ENCODE data around the gene C2CD4A. TPM values are rescaled to one million over a fixed set of nuclear protein-coding genes. Genes with fewer than 3 reads are reported as not detected.

C2CD4A gene
- total and polyA plus RNA-seq, 2 donors from 2014 or later, result 0.17 to 5.3 TPM

DNA sequence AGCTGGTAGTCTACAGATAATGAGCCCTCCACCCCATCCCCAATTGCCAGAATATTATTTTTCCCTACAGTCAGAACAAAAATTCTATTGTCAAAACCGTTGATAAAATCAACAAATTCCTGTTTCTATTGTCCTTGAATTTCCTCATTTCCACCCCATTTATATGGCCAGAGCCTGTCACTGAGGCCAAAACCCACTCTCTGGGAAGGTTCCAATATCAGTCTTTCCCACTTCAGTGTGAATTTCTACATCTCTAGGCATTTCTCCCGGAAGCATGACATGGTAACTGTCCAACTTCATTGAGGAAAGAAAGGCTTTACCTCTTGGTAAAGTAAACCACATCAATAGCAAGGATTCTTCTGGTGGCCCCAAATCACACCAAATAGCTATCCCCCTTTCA lies 41.6 kb downstream of the C2CD4A start:
- no peaks in the 10 kb centered on the region for H3K27me3 ChIP-seq (ENCODE audit: control insufficient read depth, insufficient read depth, low read length)
- TF ChIP-seq CTCF (IDR thresholded peaks at IDR 0.05; ENCODE audit: borderline replicate concordance, extremely low read depth, insufficient read depth), result no peak
- H3K4me3 ChIP-seq (ENCODE audit: low read length in 3 of 3), result no peak overlapping the region
- FAIRE-seq (no peak), DNase-seq (no peak)
- no peak overlapping the region for H3K9ac ChIP-seq (ENCODE audit: low read length in 3 of 3)
- no peaks in the 10 kb centered on the region for H3K9me3 ChIP-seq (ENCODE audit: control insufficient read depth in 2 of 3, insufficient read depth in 1 of 3, low read length in 3 of 3)
- H3K4me1 ChIP-seq (ENCODE audit: control insufficient read depth in 2 of 3, insufficient read depth in 2 of 3, low read depth in 1 of 3, low read length in 3 of 3), result peaks cover 0 to 5% (median 2%) of the 10 kb centered on the region in 3 donors
- no peaks in the 10 kb centered on the region for H3K36me3 ChIP-seq (ENCODE audit: control insufficient read depth in 2 of 3, insufficient read depth in 3 of 3, low read length in 3 of 3)
- no peak overlapping the region for H3K27ac ChIP-seq (ENCODE audit: low read depth in 2 of 2, low read length in 2 of 2)
- intact Hi-C loops (cut with DNase I), result no loop called here

DNA sequence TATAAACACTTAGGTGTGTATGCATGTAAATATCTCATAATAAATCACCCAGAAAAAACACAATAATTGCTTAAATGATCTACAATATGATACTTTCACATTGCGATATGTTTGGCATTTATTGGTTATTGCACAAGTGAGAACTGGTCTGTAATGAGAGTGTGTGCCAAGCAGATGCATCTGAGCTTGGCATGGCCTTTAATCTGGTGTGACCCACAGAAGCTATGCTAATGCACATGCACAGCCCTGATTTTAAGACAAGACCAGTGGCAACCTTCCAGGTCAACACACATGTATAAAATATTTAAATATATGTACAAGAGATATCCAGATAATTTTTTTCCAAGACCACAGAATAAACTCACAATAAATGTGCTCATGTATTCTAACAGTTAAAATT lies 42.7 kb downstream of the C2CD4A start:
- Histone ChIP-seq H3K9me3 (ENCODE audit: control insufficient read depth in 2 of 3, insufficient read depth in 1 of 3, low read length in 3 of 3) (no peaks in the 10 kb centered on the region), H3K27ac (ENCODE audit: low read depth in 2 of 2, low read length in 2 of 2) (no peak overlapping the region), H3K9ac (ENCODE audit: low read length in 3 of 3) (no peak overlapping the region), H3K27me3 (ENCODE audit: control insufficient read depth, insufficient read depth, low read length) (no peaks in the 10 kb centered on the region), H3K36me3 (ENCODE audit: control insufficient read depth in 2 of 3, insufficient read depth in 3 of 3, low read length in 3 of 3) (no peaks in the 10 kb centered on the region), H3K4me1 (ENCODE audit: control insufficient read depth in 2 of 3, insufficient read depth in 2 of 3, low read depth in 1 of 3, low read length in 3 of 3) (peaks cover 0 to 5% (median 2%) of the 10 kb centered on the region in 3 donors), H3K4me3 (ENCODE audit: low read length in 3 of 3) (no peak overlapping the region)
- DNase-seq (no peak), FAIRE-seq (no peak)
- no peak for TF ChIP-seq CTCF (IDR thresholded peaks at IDR 0.05; ENCODE audit: borderline replicate concordance, extremely low read depth, insufficient read depth)
- intact Hi-C loops (cut with DNase I), result no loop called here

- intact Hi-C loops (cut with DNase I), result no loop called here
- Histone ChIP-seq H3K4me1 (ENCODE audit: control insufficient read depth in 2 of 3, insufficient read depth in 2 of 3, low read depth in 1 of 3, low read length in 3 of 3) (peaks cover 0 to 5% (median 2%) of the 10 kb centered on the region in 3 donors), H3K4me3 (ENCODE audit: low read length in 3 of 3) (no peak overlapping the region), H3K9ac (ENCODE audit: low read length in 3 of 3) (no peak overlapping the region), H3K9me3 (ENCODE audit: control insufficient read depth in 2 of 3, insufficient read depth in 1 of 3, low read length in 3 of 3) (no peaks in the 10 kb centered on the region), H3K27ac (ENCODE audit: low read depth in 2 of 2, low read length in 2 of 2) (no peak overlapping the region), H3K36me3 (ENCODE audit: control insufficient read depth in 2 of 3, insufficient read depth in 3 of 3, low read length in 3 of 3) (no peaks in the 10 kb centered on the region), H3K27me3 (ENCODE audit: control insufficient read depth, insufficient read depth, low read length) (no peaks in the 10 kb centered on the region)
- no peak for FAIRE-seq
- no peak for DNase-seq
- TF ChIP-seq CTCF (IDR thresholded peaks at IDR 0.05; ENCODE audit: borderline replicate concordance, extremely low read depth, insufficient read depth), result no peak
Measured at GRCh38 chr15:62109982-62110851, 43.4 kb downstream of the C2CD4A start.
